ENCODE data around the gene INO80D.
"Not testable (repeated sequence)": the region's sequence is repeated elsewhere in the genome, so short reads cannot be mapped to it uniquely, and the experiment has no call there.

The INO80D gene, protein sequence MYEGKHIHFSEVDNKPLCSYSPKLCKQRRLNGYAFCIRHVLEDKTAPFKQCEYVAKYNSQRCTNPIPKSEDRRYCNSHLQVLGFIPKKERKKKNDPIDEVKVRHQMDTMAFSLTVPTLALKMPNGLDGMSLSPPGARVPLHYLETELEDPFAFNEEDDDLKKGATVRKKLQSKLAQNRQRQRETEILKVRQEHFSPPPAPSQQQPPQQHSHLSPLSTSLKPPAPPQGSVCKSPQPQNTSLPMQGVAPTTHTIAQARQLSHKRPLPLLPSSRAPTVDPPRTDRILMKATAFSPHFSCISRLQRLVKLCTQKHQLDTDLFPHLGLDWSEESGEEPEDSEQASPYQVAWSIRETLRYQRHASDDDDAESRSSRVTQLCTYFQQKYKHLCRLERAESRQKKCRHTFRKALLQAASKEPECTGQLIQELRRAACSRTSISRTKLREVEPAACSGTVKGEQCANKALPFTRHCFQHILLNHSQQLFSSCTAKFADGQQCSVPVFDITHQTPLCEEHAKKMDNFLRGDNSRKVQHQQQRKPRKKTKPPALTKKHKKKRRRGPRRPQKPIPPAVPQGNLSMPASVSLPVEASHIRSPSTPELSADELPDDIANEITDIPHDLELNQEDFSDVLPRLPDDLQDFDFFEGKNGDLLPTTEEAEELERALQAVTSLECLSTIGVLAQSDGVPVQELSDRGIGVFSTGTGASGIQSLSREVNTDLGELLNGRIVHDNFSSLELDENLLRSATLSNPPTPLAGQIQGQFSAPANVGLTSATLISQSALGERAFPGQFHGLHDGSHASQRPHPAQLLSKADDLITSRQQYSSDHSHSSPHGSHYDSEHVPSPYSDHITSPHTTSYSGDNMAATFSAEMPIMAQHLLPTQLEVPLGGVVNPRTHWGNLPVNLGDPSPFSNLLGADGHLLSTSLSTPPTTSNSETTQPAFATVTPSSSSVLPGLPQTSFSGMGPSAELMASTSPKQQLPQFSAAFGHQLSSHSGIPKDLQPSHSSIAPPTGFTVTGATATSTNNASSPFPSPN

DNA sequence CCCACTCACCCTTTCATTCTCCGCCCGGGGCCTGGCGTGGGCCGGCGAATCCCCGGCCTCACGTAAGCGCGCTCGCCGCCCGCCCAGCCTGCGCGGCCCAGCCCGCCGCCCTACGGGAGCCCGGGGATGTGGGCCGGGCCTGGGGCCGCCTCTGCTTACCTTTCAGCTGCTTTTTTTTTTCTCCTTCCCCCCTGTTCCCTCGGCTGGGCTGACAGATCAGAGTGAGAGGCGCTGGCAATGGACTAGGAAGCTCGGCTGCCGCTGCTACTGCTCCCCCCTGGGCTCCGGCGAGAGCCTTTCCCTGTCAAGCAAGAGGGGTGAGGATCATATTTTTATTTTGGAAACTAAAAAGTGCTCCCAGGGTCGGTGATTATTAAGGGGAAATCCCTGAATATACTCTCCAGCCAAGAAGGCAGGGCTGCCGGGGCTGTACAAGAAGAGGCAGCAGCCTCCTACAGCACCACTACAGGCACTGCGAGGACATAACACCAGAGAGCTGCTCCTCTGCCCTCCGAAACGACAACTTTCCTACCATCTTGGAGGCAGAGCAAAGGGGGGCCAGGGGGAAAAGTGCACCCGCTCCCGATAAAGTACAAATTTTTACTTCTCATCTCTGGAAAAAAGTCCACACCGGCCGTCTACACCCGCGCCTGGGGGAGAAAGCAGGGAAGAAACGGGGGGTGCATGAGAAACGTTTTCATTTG is at the start of gene INO80D:
Gene INO80D (minus strand): TSS at position 433 of the 704 bp plus-strand sequence. CDS start 23,158 bp downstream, outside the sequence.
- Histone ChIP-seq H3K9me3 (no peaks in the 10 kb centered on the region), H3K36me3 (peaks cover 0 to 9% (median 7%) of the 10 kb centered on the region in 3 donors), H3K27ac (peak within 1 kb of the TSS; percentile 94 to 100), H3K4me3 (peak within 1 kb of the TSS; percentile 73 to 95), H3K4me1 (peaks cover 0 to 50% (median 19%) of the 10 kb centered on the region in 4 donors), H3K27me3 (no peaks in the 10 kb centered on the region)
- intact Hi-C loops (cut with DNase I; ENCODE audit: low total_unique reads) = no loop called here
- DNase-seq = peak; percentile 80 to 85
- TF ChIP-seq, protein P1, sequence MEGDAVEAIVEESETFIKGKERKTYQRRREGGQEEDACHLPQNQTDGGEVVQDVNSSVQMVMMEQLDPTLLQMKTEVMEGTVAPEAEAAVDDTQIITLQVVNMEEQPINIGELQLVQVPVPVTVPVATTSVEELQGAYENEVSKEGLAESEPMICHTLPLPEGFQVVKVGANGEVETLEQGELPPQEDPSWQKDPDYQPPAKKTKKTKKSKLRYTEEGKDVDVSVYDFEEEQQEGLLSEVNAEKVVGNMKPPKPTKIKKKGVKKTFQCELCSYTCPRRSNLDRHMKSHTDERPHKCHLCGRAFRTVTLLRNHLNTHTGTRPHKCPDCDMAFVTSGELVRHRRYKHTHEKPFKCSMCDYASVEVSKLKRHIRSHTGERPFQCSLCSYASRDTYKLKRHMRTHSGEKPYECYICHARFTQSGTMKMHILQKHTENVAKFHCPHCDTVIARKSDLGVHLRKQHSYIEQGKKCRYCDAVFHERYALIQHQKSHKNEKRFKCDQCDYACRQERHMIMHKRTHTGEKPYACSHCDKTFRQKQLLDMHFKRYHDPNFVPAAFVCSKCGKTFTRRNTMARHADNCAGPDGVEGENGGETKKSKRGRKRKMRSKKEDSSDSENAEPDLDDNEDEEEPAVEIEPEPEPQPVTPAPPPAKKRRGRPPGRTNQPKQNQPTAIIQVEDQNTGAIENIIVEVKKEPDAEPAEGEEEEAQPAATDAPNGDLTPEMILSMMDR (IDR thresholded peaks at IDR 0.05) = peak; percentile 55 to 57

DNA sequence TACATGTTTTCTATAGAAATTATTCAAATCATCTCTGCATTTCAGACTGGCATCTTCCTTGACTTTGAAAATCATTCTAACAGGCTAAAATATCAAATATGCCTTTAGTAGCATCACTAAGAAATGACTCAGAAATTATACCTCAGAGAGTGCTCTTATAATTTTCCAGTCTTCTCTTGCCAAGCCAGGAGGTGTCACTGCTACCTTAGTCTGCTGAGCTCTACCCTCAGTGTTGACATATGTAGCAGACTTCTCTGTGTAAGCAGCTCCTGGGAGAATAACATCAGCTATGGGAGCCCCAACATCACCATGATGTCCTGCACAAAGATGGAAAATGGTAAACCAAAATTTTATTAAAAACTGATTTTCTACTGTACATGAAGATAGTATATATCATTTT is 41.7 kb upstream of the INO80D start:
- TF ChIP-seq, protein P1 (IDR thresholded peaks at IDR 0.05) = no peak
- no peaks in the 10 kb centered on the region for H3K27me3 ChIP-seq
- no peak overlapping the region for H3K4me3 ChIP-seq
- no peak overlapping the region for H3K27ac ChIP-seq
- DNase-seq = no peak
- intact Hi-C loops (cut with DNase I; ENCODE audit: low total_unique reads) = no loop called here
- no peaks in the 10 kb centered on the region for H3K9me3 ChIP-seq
- no peaks in the 10 kb centered on the region for H3K4me1 ChIP-seq
- H3K36me3 ChIP-seq = peaks cover 93 to 96% (median 95%) of the 10 kb centered on the region in 3 donors

DNA sequence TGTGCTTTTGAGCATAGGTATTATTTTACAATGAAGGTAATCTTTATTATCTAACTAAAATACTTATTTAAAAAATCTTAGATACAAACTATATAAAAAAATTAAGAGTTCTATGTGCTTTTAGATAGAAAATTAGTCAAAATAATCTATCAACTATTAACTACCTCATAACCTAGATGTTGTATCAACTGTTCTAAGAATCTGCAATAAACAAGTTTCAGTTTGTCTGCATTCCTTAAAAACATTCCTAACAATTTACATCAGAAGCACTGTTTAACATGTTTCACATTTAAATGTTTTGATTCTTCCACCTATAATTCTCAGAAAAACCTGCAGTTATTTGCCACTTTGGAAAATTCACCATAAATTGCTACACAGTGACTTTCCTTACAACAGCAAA is 39.9 kb upstream of the INO80D start:
- Histone ChIP-seq H3K27me3 (no peaks in the 10 kb centered on the region), H3K9me3 (no peaks in the 10 kb centered on the region), H3K36me3 (peaks cover 94 to 96% (median 96%) of the 10 kb centered on the region in 3 donors), H3K27ac (no peak overlapping the region), H3K4me1 (no peaks in the 10 kb centered on the region), H3K4me3 (no peak overlapping the region)
- TF ChIP-seq, protein P1 (IDR thresholded peaks at IDR 0.05) = no peak
- intact Hi-C loops (cut with DNase I; ENCODE audit: low total_unique reads) = no loop called here
- no peak for DNase-seq

DNA sequence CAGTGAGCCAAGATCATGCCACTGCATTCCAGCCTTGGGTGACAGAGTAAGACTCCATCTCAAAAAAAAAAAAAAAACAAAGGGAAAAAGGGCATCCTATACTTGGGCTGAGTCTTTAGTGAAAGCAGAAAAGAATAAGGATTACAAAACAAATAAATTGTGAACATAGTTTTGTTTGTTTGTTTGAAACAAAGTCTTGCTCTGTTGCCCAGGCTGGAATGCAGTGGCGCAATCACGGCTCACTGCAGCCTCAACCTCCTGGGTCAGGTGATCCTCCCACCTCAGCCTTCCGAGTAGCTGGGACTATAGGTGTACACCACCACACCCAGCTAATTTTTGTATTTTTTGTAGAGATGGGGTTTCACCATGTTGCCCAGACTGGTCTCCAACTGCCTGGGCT is 36.6 kb upstream of the INO80D start:
- H3K27ac ChIP-seq; intact Hi-C loops (cut with DNase I; ENCODE audit: low total_unique reads); H3K4me1 ChIP-seq; H3K27me3 ChIP-seq; DNase-seq; H3K4me3 ChIP-seq; H3K9me3 ChIP-seq: not testable (repeated sequence)
- peaks cover 81 to 90% (median 83%) of the 10 kb centered on the region in 3 donors for H3K36me3 ChIP-seq

DNA sequence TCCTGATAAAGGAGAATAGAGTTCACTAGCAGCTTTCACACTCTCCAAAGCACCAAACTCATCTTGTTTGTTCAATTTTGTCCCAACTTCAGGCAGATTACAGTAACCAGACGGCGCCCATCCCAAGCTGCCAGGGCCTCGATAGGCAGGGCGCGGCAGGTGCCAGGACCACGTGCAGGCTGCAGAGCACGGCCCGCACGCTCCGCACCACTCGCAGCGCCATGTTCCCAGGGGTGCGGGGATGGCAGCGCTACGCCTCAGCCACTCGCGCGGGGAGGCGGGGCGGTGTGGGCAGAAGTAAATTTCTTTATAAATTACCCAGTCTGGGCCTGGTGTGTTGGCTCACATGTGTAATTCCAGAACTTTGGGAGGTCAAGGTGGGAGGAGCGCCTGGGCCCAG is 30.3 kb upstream of the INO80D start:
- Histone ChIP-seq H3K36me3 (peaks cover 38 to 74% (median 39%) of the 10 kb centered on the region in 3 donors), H3K27ac (no peak overlapping the region), H3K9me3 (no peaks in the 10 kb centered on the region), H3K4me3 (no peak overlapping the region), H3K27me3 (no peaks in the 10 kb centered on the region), H3K4me1 (no peaks in the 10 kb centered on the region)
- no peak for DNase-seq
- TF ChIP-seq, protein P1 (IDR thresholded peaks at IDR 0.05) = no peak
- intact Hi-C loops (cut with DNase I; ENCODE audit: low total_unique reads) = no loop called here
